ENCODE measurements around the gene CNKSR3.
"Not testable (repeated sequence)": the region's sequence is repeated elsewhere in the genome, so short reads cannot be mapped to it uniquely, and the experiment has no call there.

CNKSR3 gene

DNA sequence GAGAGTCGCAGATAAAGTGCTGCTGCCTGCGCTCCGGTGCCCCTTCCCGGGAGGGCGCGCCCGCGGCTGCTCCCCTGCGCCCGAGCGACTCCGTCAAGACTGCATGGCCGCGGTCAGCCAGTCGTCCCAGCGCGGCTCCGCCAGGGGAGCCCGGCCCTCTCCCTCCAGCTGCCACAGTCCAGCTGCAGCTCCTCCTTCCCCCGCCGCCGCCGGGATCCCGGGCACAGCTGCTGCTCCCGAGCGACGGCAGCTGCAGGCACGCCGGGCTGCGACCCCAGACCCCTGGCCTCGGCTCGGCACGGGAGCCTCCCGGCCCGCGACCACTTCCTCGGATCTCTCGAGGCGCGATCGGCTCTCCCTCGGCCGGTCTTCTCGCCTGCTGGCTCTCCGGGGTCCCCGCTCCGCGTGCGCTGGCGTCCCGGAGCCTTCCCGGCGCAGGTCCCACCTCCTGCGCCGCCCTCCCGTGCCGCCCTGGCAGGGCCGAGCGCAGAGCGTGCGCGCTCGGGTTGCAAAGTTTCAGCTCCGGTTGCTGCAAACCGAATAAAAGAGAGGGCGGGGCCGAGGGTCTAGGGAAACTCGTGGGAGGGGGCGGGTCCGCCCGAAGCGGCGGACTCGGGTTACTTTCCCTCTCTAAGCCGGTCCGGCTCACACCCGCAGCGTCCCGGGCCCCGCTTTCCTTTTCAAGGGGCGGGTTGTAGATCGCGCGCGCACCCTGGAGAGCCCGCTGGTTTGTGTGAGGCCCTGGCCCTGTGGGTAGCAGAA is at the start of gene CNKSR3:
CNKSR3 (minus strand) TSS at position 542 of the 762 bp plus-strand sequence. CDS start 571 bp downstream, outside the sequence.
- DNase-seq = no peak

DNA sequence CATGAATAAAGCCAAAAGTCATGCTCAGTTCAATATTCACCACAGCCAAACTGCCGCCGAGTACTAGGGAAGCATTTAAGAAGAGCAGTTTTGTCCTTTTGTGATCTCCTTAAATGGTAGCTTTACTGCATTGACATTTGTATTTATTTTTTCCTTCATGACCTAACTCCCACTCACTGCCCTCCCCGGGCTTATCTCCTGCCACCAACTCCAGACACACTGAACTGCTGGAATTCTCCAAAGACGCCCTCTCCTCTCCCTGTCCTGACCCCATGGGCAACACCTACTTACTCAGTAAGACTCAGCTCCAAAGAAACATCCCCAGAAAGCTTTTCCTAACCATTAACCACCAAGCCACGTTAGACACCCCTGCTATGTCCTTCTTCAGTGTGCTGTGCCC is 48.5 kb upstream of the CNKSR3 start:
- DNase-seq = no peak

- no peak for DNase-seq
These were observed 48.0 kb upstream of the CNKSR3 start for GRCh38 chr6:154558513-154558912.

DNA sequence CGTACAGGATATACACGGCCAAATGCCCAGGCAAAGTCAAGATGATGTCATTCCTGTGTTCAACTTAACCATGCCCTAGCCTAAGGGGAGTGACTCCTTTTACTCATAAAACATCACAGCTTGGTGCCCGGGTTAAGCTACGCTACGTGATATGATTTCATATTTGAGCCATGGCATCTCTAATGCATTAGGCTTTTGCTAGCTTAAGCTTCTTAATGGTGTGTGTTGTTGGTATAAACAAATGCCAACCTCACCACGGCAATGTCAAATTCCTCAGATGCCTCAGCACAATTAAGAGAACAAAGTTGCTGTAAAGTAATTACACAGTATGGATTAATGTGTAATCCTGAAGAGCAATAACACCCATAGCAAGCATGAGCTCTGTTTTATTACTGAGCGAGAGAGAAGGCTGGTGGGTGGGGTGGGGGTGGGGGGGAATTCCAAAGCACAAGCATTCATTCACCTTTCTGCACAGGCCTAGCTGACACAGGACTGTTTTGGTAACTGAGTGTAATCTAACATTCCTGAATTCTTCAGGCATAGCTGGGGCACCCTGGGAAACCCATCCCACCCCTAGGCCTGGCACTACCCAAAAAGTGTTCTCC is 44.7 kb upstream of the CNKSR3 start:
- no peak for DNase-seq

GRCh38 chr6:154554491-154554890 is 44.0 kb upstream of the CNKSR3 start:
- DNase-seq = no peak

GRCh38 chr6:154550779-154551178 is 40.3 kb upstream of the CNKSR3 start:
- no peak for DNase-seq

DNA sequence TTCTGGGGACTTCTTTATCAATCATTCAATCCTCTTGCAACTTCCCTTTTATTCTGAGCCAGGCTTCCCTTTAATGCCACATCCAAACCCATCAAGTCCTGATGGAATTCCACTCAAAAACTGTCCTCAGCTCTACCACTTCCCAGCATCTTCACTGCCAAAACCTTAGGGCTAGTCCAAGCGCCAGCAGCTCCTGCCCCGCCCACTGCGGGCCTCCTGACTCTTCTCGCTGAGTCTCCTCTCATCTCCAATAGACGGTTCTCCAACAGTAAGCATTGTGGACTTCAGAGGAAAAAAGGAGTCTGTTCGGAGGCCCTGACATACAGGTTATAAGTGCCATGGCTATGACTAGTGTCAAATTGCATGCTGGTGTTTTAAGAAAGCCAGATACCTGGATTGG is 38.7 kb upstream of the CNKSR3 start:
- no peak for DNase-seq

DNA sequence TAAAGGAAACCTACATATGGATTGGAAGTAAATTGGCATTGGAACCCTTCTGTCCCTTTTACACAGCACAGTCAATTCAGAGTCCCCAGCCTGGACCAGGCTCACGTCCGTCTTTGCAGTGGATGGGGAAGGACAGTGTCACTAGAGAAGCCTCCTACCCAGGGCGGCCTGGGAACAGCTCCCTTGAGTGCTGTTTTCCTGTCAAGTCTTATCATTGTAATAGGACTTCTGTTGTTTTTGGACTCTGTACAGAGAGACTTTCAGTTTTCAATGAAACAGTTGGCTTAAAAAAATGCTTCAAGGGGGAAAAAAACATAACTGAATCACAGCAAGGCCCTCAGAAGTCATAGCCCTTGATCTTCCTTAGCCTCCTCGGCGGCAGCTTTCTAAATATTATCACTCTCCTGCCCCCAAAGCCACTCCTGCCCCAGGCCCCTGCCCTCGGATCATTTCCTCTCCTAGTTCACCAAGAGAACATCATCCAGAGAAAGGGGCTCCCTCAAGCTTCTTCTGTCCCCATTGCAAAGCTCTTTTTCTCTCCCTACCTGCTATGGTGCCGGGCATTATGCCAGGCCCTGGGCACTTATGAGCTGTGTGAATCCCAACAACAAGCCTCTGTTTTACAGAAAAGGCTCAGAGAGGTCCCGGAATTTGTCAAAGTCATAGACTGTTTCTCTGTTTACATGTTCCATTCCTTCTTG is 37.8 kb upstream of the CNKSR3 start:
- no peak for DNase-seq

DNA sequence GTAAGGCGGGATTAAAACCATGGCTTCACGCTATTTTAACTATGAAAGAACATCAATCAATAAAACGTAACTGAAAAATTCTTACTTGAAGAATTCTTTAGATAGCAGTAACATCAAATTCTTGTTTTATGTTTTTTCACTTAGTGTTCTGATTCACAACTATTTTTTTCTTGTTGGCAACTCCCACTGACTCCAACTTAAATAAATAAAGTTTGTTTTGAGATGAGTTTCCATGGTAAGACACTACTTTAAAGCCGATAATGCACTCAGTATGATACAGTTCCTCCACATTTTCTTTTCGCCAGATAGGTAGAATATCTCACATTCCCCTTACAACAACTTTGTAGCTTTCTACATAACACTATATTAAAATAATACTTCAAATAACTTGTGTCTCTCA is 33.1 kb upstream of the CNKSR3 start:
- no peak for DNase-seq

DNA sequence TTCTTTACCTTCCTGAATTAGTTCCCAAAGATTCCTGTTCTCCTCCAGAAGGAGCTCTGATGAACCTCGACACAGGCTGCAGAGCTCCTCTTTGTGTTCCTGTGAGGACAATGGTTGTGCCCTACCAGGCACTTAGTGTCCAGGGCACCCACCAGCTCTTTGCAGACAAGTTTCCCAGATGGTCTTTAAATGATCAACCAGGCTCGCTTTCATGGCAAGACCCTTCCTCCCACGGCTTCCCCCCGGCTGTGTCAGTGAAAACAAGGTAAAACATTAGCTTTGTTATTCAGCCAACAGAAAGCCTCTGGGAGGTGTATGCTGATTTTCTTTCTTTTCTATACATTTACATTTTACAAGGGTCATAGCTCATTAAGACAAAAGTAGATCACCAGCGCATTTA is 32.3 kb upstream of the CNKSR3 start:
- DNase-seq = no peak

- not testable (repeated sequence) for DNase-seq
These were observed 31.4 kb upstream of the CNKSR3 start for GRCh38 chr6:154541837-154542236.

DNA sequence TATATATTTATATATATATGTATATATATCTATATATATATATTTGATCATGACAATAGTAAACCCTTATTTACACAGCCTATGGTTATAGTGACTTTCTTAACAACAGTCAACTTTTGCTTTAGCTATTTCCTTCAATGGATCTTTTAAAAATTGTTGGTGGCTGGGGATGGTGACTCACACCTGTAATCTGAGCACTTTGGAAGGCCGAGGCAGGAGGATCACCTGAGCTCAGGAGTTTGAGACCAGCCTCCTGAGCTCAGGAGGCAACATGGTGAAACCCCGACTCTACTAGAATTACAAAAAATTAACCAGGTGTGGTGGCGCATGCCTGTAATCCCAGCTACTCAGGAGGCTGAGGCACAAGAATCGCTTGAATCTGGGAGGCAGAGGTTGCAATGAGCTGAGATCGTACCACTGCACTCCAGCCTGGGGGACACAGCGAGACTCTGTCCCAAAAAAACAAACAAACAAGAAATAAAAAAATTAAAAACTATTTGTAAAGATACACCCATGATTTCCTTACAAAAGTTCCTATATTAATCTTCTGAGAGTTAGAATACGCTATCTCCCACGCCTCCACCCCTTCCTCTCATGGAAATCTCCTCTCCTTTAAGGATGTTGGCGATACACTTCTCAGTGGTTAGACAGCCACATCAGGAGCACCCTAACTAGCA is 29.2 kb upstream of the CNKSR3 start:
- no peak for DNase-seq

DNA sequence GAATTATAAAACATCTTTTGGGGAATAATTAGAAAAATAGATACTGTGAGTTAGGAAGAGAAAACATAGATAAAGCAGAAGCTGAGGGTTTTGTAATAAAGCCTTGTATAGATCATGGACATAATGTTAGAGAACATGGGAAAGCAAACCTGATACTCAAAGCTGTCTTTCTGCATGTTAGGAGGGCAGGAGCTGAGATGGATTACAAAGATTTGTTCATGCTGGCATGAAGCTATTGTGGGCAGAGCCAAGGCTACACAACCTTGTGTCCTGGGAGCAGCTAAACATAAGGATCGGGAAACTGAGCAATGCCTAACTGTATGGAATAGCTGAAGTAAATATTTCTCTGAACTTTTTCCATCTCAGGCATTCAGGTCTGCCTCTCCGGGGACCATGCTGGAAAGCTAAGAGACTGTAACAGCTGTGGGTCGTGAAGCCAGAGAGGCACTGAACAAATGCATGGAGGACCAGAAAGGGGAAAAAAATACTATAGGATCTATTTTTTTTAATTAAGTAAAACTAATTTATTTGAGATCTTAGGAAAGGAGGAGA is 28.2 kb upstream of the CNKSR3 start:
- no peak for DNase-seq

DNA sequence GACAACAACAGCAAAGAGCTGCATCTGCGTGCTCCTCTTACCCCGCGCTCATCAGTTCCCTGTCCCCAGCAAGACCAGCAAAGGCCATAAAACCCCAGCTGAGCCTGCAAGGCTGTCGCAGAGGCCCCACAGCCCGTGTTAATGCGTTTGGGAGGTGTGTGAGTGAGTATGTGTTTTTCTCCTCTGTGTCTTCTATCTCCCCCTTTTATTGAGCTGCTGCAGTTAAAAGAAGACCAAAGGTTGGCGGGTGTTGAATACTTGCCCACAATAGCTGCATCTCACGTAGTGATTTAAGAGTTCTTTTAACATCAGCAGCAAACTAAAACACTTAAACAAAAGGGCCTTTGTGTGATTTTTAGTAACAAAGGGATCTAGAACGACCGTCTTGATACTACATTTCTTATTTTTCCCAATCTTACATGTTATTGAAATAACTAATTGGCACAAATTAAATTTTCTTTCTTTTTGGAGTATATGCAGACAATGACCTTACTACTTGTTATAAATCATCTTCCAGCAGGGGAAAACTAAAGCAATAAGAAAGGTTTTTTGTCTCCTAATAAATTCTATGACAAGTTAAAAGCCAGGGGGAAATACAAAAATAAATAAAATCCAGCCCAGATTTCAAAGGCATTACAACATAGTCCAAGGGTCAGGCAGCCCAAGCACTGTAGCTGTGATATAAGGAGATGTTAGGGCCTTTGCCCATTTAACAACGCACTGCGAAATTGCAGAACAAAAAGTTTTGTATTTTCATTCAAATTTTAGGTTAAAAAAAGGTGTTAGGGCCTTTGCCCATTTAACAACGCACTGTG is 27.2 kb upstream of the CNKSR3 start:
- no peak for DNase-seq

- DNase-seq = no peak
These were observed 26.5 kb upstream of the CNKSR3 start for GRCh38 chr6:154536999-154537398.

DNA sequence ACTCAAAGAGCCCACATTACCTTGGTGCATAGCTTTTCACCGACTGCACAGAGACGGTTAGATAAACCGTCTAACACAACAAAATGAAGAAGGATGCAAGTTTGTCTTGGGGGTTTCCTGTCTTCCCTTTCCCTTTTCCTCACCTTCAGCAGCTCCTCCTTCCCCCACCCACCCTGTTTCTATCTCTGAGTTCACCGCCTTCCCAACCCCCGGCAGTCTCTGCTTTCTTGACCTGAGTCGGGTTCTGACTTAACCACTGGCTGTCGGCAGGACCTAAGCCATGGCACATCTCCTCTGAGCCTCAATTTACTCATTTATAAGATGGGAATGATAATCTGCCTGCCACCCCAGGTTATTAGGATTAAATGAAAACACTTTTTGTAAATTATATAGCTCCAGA is 25.8 kb upstream of the CNKSR3 start:
- DNase-seq = no peak

DNA sequence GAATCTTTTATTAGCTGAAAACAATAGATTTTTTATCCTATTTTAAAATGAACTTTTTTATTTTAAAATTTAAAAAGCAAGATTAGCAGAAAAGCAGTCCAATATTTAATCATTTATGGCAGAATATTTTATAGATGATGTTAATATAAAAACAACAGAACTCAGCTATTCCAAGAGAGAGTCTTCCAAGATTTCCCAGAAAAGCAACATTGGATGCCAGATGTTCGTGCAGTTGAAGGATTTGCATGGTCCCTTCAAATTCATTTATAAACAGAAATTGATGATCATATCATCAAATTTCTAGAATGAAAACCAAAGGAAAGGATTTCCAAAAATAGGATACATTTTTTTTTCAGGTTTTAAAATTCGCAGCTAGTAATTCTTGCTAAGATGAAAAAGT is 25.4 kb upstream of the CNKSR3 start:
- DNase-seq = no peak

GRCh38 chr6:154535147-154535546 is 24.7 kb upstream of the CNKSR3 start:
- no peak for DNase-seq

DNA sequence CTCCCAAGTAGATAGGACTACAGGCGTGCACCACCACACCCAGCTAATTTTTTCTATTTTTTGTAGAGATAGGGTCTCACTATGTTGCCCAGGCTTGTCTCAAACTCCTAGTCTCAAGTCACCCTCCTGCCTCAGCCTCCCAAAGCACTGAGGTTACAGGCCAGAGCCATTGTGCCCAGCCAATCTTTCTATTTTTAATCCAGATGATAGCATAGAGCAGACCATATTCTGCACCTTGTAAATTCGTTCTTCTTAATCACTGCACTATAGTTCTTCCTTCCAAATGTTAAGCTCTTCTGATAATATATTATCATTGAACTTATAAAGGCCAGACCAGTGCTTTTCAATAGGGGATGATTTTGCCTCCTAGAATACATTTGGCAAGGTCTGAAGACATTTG is 24.0 kb upstream of the CNKSR3 start:
- DNase-seq = no peak

DNA sequence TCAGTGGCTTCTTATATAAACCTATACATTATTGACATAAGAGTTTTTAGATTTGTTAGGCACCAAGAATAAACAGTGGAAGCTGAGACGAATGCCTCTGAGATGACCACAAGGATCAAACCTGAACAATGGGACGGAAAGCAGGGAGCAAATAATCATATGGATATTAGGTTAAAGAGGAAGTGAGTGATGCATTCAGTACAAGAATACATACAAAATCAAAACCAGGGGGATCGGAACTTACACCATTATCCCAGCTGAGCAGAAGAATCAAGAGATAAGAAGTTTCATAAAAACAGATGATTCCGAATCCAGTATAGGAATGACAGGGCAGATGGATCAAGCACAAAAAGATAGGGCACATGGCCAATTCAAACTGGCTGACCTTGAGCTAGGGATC is 21.9 kb upstream of the CNKSR3 start:
- no peak for DNase-seq

GRCh38 chr6:154529957-154530356 is 19.5 kb upstream of the CNKSR3 start:
- no peak for DNase-seq

DNA sequence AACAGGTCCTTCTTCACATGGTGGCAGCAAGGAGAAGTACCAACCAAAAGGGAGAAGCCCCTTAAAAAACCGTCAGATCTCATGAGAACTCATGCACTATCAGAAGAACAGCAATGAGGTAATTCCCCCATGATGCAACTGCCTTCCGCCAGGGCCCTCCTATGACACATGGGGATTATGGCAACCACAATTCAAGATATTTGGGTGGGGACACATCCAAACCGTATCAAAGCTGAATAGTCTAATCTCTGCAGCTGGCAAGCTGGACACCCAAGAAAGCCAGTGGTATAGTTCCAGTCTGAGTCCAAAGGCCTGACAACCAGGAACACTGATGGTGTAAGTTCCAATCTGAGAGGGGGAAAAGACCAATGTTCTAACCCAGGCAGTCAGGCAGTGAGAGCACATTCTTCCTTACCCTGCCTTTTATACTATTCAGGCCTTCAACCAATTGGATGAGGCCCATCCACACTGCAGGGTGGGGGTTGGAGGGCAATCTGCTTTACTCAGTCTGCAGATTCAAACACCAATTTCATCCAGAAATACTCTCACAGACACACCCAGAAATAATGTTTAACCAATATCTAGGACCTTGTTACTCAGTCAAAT is 17.9 kb upstream of the CNKSR3 start:
- no peak for DNase-seq
